Measurements from ENCODE around the gene KCNQ1.

Gene KCNQ1

GRCh38 chr11:2643746-2644145 is 198.9 kb downstream of the KCNQ1 start:
- no peak for TF ChIP-seq CTCF (IDR thresholded peaks at IDR 0.05; ENCODE audit: low read depth, low read length)
- DNase-seq (ENCODE audit: extremely low read depth, low read depth): no peak

GRCh38 chr11:2644844-2645778 is 200.3 kb downstream of the KCNQ1 start:
- TF ChIP-seq CTCF (IDR thresholded peaks at IDR 0.05; ENCODE audit: low read depth, low read length): no peak
- DNase-seq (ENCODE audit: extremely low read depth, low read depth): no peak

GRCh38 chr11:2645779-2646118 is 200.9 kb downstream of the KCNQ1 start:
- DNase-seq (ENCODE audit: extremely low read depth, low read depth): no peak
- no peak for TF ChIP-seq CTCF (IDR thresholded peaks at IDR 0.05; ENCODE audit: low read depth, low read length)

- TF ChIP-seq CTCF (IDR thresholded peaks at IDR 0.05; ENCODE audit: low read depth, low read length): no peak
Measured at GRCh38 chr11:2647167-2647566, 202.4 kb downstream of the KCNQ1 start.

GRCh38 chr11:2647953-2648352 is 203.1 kb downstream of the KCNQ1 start:
- no peak for TF ChIP-seq CTCF (IDR thresholded peaks at IDR 0.05; ENCODE audit: low read depth, low read length)
- DNase-seq (ENCODE audit: extremely low read depth, low read depth): no peak

More at GRCh38 chr11:2647167-2647566, 202.4 kb downstream of the KCNQ1 start:
- DNase-seq (ENCODE audit: extremely low read depth, low read depth): no peak

- no peak for DNase-seq (ENCODE audit: extremely low read depth, low read depth)
- TF ChIP-seq CTCF (IDR thresholded peaks at IDR 0.05; ENCODE audit: low read depth, low read length): no peak
Measured at GRCh38 chr11:2649400-2649799, 204.6 kb downstream of the KCNQ1 start.

- no peak for TF ChIP-seq CTCF (IDR thresholded peaks at IDR 0.05; ENCODE audit: low read depth, low read length)
- no peak for DNase-seq (ENCODE audit: extremely low read depth, low read depth)
Measured at GRCh38 chr11:2649848-2650247, 205.0 kb downstream of the KCNQ1 start.
